B cell (primary cell): ENCODE measurements around the gene DNM1L. TPM values are rescaled to one million over a fixed set of nuclear protein-coding genes. Genes with fewer than 3 reads are reported as not detected.

Experiments
- ATAC-seq: fragments of 200-7000 bp; cut with Tn5 transposase; one replicate; pipeline ENCODE4 v1.10.0; 2021; ENCODE audit warnings: low read depth, mild to moderate bottlenecking, moderate number of reproducible peaks, moderate library complexity
- CTCF ChIA-PET: fragments of 350-600 bp; sonication (Branson Sonifier 250); formaldehyde crosslinking; loops from one replicate; lab custom pipeline; 2021; ENCODE audit warnings: antibody characterized with exemption, inconsistent platforms; lab: Charles Lee
- POLR2A ChIA-PET: fragments of 350-600 bp; sonication (Branson Sonifier 250); formaldehyde crosslinking; loops from one replicate; lab custom pipeline; 2021; ENCODE audit warnings: antibody characterized with exemption; lab: Charles Lee
- DNase-seq: peaks from one replicate; pipeline ENCODE4 v3.0.0; 2013
- H2AFZ ChIP-seq: 2 replicates; pipeline ENCODE4 v1.6.1; 2012; ENCODE audit warnings: mild to moderate bottlenecking, low read depth, low read length; ENCODE audit not compliant: insufficient read depth, poor library complexity, severe bottlenecking
- H3K27ac ChIP-seq, 2 donors: 1 replicate in 1 of 2; 2 replicates in 1 of 2; pipeline ENCODE4 v1.5.1; 2012 to 2013; ENCODE audit warnings: low read length in 2 of 2, mild to moderate bottlenecking in 2 of 2, moderate library complexity in 1 of 2
- H3K27me3 ChIP-seq, 4 experiments: fragments of 200-600 bp in 1 of 4; sonication (generic) in 1 of 4; replicated peaks in 1 of 4; 1 replicate in 2 of 4; 2 replicates in 2 of 4; pipeline versions ENCODE4 v1.6.1 to v1.7.0; 2013 to 2016; ENCODE audit warnings: low read length in 3 of 4, mild to moderate bottlenecking in 2 of 4, mixed read lengths in 1 of 4, moderate library complexity in 1 of 4; ENCODE audit not compliant: insufficient read depth in 4 of 4, control insufficient read depth in 3 of 4; ENCODE audit errors: control extremely low read depth in 1 of 4
- H3K36me3 ChIP-seq, 2 experiments: replicated peaks in 1 of 2; 1 replicate in 1 of 2; 2 replicates in 1 of 2; pipeline versions ENCODE4 v1.6.1 to v1.7.1; 2013; ENCODE audit warnings: low read length in 1 of 2; ENCODE audit not compliant: insufficient read depth in 2 of 2, control insufficient read depth in 1 of 2; ENCODE audit errors: control extremely low read depth in 1 of 2, extremely low read depth in 1 of 2
- H3K4me1 ChIP-seq, 2 donors: fragments of 200-600 bp in 1 of 2; sonication (generic) in 1 of 2; 1 replicate in 1 of 2; 2 replicates in 1 of 2; pipeline versions ENCODE4 v1.5.1 to v1.6.1; 2013 to 2017; ENCODE audit warnings: low read length in 2 of 2; ENCODE audit not compliant: control insufficient read depth in 2 of 2, insufficient read depth in 2 of 2
- H3K4me2 ChIP-seq: replicated peaks from 2 replicates; pipeline ENCODE3; 2012; ENCODE audit warnings: mild to moderate bottlenecking, low read depth, low read length; ENCODE audit not compliant: poor library complexity, severe bottlenecking
- H3K4me3 ChIP-seq, 5 experiments: fragments of 200-600 bp in 1 of 5; sonication (generic) in 1 of 5; 1 replicate in 3 of 5; 2 replicates in 2 of 5; pipeline versions ENCODE4 v1.5.1 to v1.7.0; 2011 to 2016; ENCODE audit warnings: low read length in 4 of 5, mild to moderate bottlenecking in 4 of 5, low read depth in 2 of 5, control low read depth in 1 of 5, moderate library complexity in 1 of 5; ENCODE audit not compliant: insufficient read depth in 1 of 5; ENCODE audit errors: control extremely low read depth in 1 of 5, extremely low read depth in 1 of 5
- H3K79me2 ChIP-seq: fragments of 200-600 bp; sonication (generic); one replicate; pipeline ENCODE4 v1.6.0; 2016; ENCODE audit warnings: low read length; ENCODE audit not compliant: control insufficient read depth, insufficient read depth
- H3K9ac ChIP-seq: fragments of 200-600 bp; sonication (generic); 2 replicates; pipeline ENCODE4 v1.6.1; 2017; ENCODE audit warnings: mild to moderate bottlenecking, low read length, moderate library complexity
- H3K9me3 ChIP-seq, 3 donors: one replicate each; pipeline versions ENCODE4 v1.6.1 to v1.7.1; 2013; ENCODE audit warnings: low read length in 2 of 3; ENCODE audit not compliant: control insufficient read depth in 2 of 3, insufficient read depth in 1 of 3; ENCODE audit errors: control extremely low read depth in 1 of 3
- H4K20me1 ChIP-seq: 2 replicates; pipeline ENCODE4 v1.6.0; 2012; ENCODE audit warnings: mild to moderate bottlenecking, low read length; ENCODE audit not compliant: insufficient read depth, control insufficient read depth, poor library complexity, severe bottlenecking
- H3K27ac Mint-ChIP-seq: one replicate; pipeline ENCODE4 v1.8.0; 2021; ENCODE audit warnings: mixed read lengths
- H3K27me3 Mint-ChIP-seq: one replicate; pipeline ENCODE4 v1.8.0; 2021; ENCODE audit warnings: mixed read lengths
- H3K4me1 Mint-ChIP-seq: one replicate; pipeline ENCODE4 v1.8.0; 2021; ENCODE audit warnings: mixed read lengths
- H3K4me3 Mint-ChIP-seq: one replicate; pipeline ENCODE4 v1.8.0; 2021; ENCODE audit warnings: mixed read lengths
- H3K9me3 Mint-ChIP-seq: one replicate; pipeline ENCODE4 v1.8.0; 2022; ENCODE audit warnings: mixed read lengths; ENCODE audit not compliant: insufficient read depth
- EZH2 ChIP-seq: IDR thresholded peaks from 2 replicates; pipeline ENCODE4 v1.6.1; 2012; ENCODE audit warnings: borderline replicate concordance, low read depth, mild to moderate bottlenecking, moderate library complexity, low read length; ENCODE audit not compliant: insufficient read depth, poor library complexity, severe bottlenecking
- WGBS: methylation state at CpG from one replicate; pipeline ENCODE4 v1.1.5; 2013; ENCODE audit warnings: missing lambda C conversion rate; ENCODE audit not compliant: insufficient coverage; 5-methylcytosine and 5-hydroxymethylcytosine counted together
- intact Hi-C: fragments of 100-400 bp; cut with micrococcal nuclease; formaldehyde crosslinking; loops from one replicate; pipeline ENCODE4 v1.10.0; 2022
- polyA plus RNA-seq: library from polyadenylated mRNA; depleted of rRNA; stranded (reverse); fragments of >200 nt; gene quantifications from 2 replicates; pipeline ENCODE4 v1.2.3, GENCODE V29; 2012
- total RNA-seq, 2 donors: library from RNA; stranded (reverse); fragments of 120-200 nt in 1 of 2; gene quantifications; 1 replicate in 1 of 2; 2 replicates in 1 of 2; pipeline versions ENCODE4 v1.2.3 to v1.2.4, GENCODE V29; 2013 to 2022
- TF ChIP-seq, protein P1 (sequence below): fragments of 200-600 bp; IDR thresholded peaks from one replicate; pipeline ENCODE4 v1.8.0; 2022; ENCODE audit warnings: antibody characterized with exemption, mild to moderate bottlenecking

Gene DNM1L
- total and polyA plus RNA-seq, 2 donors (not counting 1 experiment from before 2014, with no cell fraction given): 23.3 to 74.2 TPM

DNA sequence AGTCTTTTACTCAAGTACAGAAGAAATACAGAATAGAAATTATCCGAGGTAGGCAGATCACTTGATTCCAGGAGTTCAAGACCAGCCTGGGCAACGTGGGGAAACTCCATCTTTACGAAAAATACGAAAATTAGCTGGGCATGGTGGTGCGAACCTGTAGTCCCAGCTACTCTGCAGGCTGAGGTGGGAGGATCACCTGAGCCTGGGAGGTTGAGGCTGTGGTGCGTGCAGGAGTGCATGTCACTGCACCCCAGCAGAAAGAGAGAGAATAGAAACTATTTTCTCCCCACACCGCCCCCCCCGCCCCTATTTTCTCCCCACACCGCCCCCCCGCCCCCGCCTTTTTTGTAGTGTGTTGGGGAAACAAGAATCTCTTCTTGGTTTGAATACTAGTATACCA is 2.2 kb downstream of the DNM1L start:
- Mint-ChIP-seq H3K27me3 (no peaks in the 10 kb centered on the region), H3K4me3 (peak overlapping the region; percentile 18), H3K27ac (no peak overlapping the region), H3K4me1 (peaks cover 26% of the 10 kb centered on the region), H3K9me3 (no peaks in the 10 kb centered on the region)
- 94% methylated on average over 5 of the region's 11 CpGs for WGBS
- DNase-seq (no peak), ATAC-seq (no peak)
- TF ChIP-seq EZH2: no peak
- TF ChIP-seq, protein P1, sequence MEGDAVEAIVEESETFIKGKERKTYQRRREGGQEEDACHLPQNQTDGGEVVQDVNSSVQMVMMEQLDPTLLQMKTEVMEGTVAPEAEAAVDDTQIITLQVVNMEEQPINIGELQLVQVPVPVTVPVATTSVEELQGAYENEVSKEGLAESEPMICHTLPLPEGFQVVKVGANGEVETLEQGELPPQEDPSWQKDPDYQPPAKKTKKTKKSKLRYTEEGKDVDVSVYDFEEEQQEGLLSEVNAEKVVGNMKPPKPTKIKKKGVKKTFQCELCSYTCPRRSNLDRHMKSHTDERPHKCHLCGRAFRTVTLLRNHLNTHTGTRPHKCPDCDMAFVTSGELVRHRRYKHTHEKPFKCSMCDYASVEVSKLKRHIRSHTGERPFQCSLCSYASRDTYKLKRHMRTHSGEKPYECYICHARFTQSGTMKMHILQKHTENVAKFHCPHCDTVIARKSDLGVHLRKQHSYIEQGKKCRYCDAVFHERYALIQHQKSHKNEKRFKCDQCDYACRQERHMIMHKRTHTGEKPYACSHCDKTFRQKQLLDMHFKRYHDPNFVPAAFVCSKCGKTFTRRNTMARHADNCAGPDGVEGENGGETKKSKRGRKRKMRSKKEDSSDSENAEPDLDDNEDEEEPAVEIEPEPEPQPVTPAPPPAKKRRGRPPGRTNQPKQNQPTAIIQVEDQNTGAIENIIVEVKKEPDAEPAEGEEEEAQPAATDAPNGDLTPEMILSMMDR: no peak
- Histone ChIP-seq H3K36me3 (peaks cover 0 to 1% of the 10 kb centered on the region in 2 experiments), H3K27me3 (no peaks in the 10 kb centered on the region), H2AFZ (no peak overlapping the region), H3K4me2 (no peak overlapping the region), H4K20me1 (no peaks in the 10 kb centered on the region), H3K79me2 (peaks cover 67% of the 10 kb centered on the region), H3K4me1 (peaks cover 8 to 12% of the 10 kb centered on the region in 2 donors), H3K9ac (no peak overlapping the region), H3K9me3 (peaks cover 0 to 4% (median 0%) of the 10 kb centered on the region in 3 donors), H3K4me3 (no peak overlapping the region), H3K27ac (no peak overlapping the region)
- intact Hi-C loops: no loop called here
- CTCF ChIA-PET: interaction anchor here (1.2 kb wide), 1 partner anchor 225 kb away, joined by 3 read pairs; no protein-coding TSS in a partner anchor
- POLR2A ChIA-PET: no interaction called here

GRCh38 chr12:32686340-32686739 is 7.2 kb downstream of the DNM1L start:
- Mint-ChIP-seq H3K4me1 (peaks cover 21% of the 10 kb centered on the region), H3K4me3 (no peak overlapping the region), H3K27ac (no peak overlapping the region), H3K9me3 (no peaks in the 10 kb centered on the region), H3K27me3 (no peaks in the 10 kb centered on the region)
- no peaks in the 10 kb centered on the region for H3K4me1 ChIP-seq
- WGBS: no CpG with 5 or more reads among the region's 1 CpG
- POLR2A ChIA-PET: no interaction called here
- H3K9me3 ChIP-seq: peaks cover 0 to 2% (median 0%) of the 10 kb centered on the region in 3 donors
- intact Hi-C loops: no loop called here
- H3K79me2 ChIP-seq: peaks cover 98% of the 10 kb centered on the region
- no peak for ATAC-seq
- H3K27me3 ChIP-seq: no peaks in the 10 kb centered on the region
- H3K4me3 ChIP-seq: no peak overlapping the region
- DNase-seq: no peak
- peaks cover 6% of the 10 kb centered on the region for H4K20me1 ChIP-seq
- no peak overlapping the region for H3K4me2 ChIP-seq
- H2AFZ ChIP-seq: no peak overlapping the region
- H3K36me3 ChIP-seq: peaks cover 0 to 3% of the 10 kb centered on the region in 2 experiments
- H3K9ac ChIP-seq: no peak overlapping the region
- TF ChIP-seq, protein P1: no peak
- TF ChIP-seq EZH2: no peak
- CTCF ChIA-PET: interaction anchor here (0.6 kb wide), 1 partner anchor 21 kb away, joined by 3 read pairs; no protein-coding TSS in a partner anchor
- H3K27ac ChIP-seq: no peak overlapping the region
